ENCODE measurements around the gene FHL2. TPM values are rescaled to one million over a fixed set of nuclear protein-coding genes. Genes with fewer than 3 reads are reported as not detected.

The FHL2 gene
- total and polyA plus RNA-seq, 2 of the 13 experiments (the other 11 are each of a cell fraction or from before 2014, with no cell fraction given) = 1.9 to 74.8 TPM

DNA sequence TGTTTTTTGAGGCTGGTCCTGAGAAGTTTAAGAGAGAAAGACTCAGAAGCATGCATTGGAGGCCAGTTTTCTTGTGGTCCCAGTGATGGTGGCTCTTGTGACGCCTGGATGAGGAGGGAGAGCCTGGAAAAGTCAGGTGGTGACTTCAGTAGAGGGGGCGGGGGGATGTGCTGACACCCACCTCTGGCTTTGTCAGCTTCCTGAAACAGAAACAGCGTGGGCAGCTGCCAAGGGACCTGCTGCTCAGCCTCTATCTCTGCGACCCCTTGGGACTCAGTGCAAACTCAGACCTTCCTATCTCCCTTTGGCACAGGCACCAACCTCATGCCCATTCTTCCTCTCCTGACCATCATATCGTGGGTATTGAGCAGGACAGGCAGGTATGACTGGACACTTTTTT lies 75.7 kb downstream of the FHL2 start (continued):
- TF ChIP-seq, protein P1, sequence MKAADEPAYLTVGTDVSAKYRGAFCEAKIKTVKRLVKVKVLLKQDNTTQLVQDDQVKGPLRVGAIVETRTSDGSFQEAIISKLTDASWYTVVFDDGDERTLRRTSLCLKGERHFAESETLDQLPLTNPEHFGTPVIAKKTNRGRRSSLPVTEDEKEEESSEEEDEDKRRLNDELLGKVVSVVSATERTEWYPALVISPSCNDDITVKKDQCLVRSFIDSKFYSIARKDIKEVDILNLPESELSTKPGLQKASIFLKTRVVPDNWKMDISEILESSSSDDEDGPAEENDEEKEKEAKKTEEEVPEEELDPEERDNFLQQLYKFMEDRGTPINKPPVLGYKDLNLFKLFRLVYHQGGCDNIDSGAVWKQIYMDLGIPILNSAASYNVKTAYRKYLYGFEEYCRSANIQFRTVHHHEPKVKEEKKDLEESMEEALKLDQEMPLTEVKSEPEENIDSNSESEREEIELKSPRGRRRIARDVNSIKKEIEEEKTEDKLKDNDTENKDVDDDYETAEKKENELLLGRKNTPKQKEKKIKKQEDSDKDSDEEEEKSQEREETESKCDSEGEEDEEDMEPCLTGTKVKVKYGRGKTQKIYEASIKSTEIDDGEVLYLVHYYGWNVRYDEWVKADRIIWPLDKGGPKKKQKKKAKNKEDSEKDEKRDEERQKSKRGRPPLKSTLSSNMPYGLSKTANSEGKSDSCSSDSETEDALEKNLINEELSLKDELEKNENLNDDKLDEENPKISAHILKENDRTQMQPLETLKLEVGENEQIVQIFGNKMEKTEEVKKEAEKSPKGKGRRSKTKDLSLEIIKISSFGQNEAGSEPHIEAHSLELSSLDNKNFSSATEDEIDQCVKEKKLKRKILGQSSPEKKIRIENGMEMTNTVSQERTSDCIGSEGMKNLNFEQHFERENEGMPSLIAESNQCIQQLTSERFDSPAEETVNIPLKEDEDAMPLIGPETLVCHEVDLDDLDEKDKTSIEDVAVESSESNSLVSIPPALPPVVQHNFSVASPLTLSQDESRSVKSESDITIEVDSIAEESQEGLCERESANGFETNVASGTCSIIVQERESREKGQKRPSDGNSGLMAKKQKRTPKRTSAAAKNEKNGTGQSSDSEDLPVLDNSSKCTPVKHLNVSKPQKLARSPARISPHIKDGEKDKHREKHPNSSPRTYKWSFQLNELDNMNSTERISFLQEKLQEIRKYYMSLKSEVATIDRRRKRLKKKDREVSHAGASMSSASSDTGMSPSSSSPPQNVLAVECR (CRISPR knock-in tag; IDR thresholded peaks at IDR 0.05; ENCODE audit: borderline replicate concordance) = no peak
- TF ChIP-seq ZNF441 (CRISPR knock-in tag; IDR thresholded peaks at IDR 0.05; ENCODE audit: borderline replicate concordance) (no peak), ZMYM2 (CRISPR knock-in tag; IDR thresholded peaks at IDR 0.05) (no peak), RCOR2 (CRISPR knock-in tag; IDR thresholded peaks at IDR 0.05) (no peak), SOX6 (IDR thresholded peaks at IDR 0.05) (no peak), SOX6 (CRISPR knock-in tag; IDR thresholded peaks at IDR 0.05) (no peak), ZMYM3 (CRISPR knock-in tag; IDR thresholded peaks at IDR 0.05) (no peak), ARNT2 (CRISPR knock-in tag; IDR thresholded peaks at IDR 0.05; ENCODE audit: low read depth) (no peak), MED8 (CRISPR knock-in tag; IDR thresholded peaks at IDR 0.05; ENCODE audit: insufficient replicate concordance) (no peak), ZFP90 (CRISPR knock-in tag; IDR thresholded peaks at IDR 0.05; ENCODE audit: borderline replicate concordance) (no peak)
- TF ChIP-seq, protein P2, sequence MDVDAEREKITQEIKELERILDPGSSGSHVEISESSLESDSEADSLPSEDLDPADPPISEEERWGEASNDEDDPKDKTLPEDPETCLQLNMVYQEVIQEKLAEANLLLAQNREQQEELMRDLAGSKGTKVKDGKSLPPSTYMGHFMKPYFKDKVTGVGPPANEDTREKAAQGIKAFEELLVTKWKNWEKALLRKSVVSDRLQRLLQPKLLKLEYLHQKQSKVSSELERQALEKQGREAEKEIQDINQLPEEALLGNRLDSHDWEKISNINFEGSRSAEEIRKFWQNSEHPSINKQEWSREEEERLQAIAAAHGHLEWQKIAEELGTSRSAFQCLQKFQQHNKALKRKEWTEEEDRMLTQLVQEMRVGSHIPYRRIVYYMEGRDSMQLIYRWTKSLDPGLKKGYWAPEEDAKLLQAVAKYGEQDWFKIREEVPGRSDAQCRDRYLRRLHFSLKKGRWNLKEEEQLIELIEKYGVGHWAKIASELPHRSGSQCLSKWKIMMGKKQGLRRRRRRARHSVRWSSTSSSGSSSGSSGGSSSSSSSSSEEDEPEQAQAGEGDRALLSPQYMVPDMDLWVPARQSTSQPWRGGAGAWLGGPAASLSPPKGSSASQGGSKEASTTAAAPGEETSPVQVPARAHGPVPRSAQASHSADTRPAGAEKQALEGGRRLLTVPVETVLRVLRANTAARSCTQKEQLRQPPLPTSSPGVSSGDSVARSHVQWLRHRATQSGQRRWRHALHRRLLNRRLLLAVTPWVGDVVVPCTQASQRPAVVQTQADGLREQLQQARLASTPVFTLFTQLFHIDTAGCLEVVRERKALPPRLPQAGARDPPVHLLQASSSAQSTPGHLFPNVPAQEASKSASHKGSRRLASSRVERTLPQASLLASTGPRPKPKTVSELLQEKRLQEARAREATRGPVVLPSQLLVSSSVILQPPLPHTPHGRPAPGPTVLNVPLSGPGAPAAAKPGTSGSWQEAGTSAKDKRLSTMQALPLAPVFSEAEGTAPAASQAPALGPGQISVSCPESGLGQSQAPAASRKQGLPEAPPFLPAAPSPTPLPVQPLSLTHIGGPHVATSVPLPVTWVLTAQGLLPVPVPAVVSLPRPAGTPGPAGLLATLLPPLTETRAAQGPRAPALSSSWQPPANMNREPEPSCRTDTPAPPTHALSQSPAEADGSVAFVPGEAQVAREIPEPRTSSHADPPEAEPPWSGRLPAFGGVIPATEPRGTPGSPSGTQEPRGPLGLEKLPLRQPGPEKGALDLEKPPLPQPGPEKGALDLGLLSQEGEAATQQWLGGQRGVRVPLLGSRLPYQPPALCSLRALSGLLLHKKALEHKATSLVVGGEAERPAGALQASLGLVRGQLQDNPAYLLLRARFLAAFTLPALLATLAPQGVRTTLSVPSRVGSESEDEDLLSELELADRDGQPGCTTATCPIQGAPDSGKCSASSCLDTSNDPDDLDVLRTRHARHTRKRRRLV (CRISPR knock-in tag; IDR thresholded peaks at IDR 0.05) = no peak

Data from HepG2 (cell line).